Lung (tissue), 12 donors: ENCODE measurements around the gene MRM3. TPM values are rescaled to one million over a fixed set of nuclear protein-coding genes. Genes with fewer than 3 reads are reported as not detected.

Experiments
- ATAC-seq: fragments of 200-7000 bp; cut with Tn5 transposase; one replicate; pipeline ENCODE4 v1.9.1; 2020; ENCODE audit warnings: moderate number of reproducible peaks; ENCODE audit not compliant: insufficient read depth, low FRiP score
- DNase-seq, 3 donors: peaks; one replicate each; pipeline ENCODE4 v3.0.0-alpha.2; 2013 to 2017
- H3K27ac ChIP-seq, 2 donors: one replicate each; pipeline ENCODE4 v1.5.1; 2013; ENCODE audit warnings: mild to moderate bottlenecking in 2 of 2, moderate library complexity in 2 of 2, control low read depth in 1 of 2, inconsistent platforms in 1 of 2, low read depth in 1 of 2, low read length in 1 of 2
- H3K27me3 ChIP-seq, 3 donors: one replicate each; pipeline ENCODE4 v1.5.1; 2013; ENCODE audit warnings: low read length in 2 of 3; ENCODE audit not compliant: control insufficient read depth in 3 of 3, insufficient read depth in 3 of 3
- H3K36me3 ChIP-seq, 4 donors: one replicate each; pipeline ENCODE4 v1.5.1; 2013; ENCODE audit warnings: low read length in 4 of 4, mild to moderate bottlenecking in 1 of 4, moderate library complexity in 1 of 4; ENCODE audit not compliant: control insufficient read depth in 4 of 4, insufficient read depth in 4 of 4
- H3K4me1 ChIP-seq, 5 donors: one replicate each; pipeline ENCODE4 v1.5.1; 2013; ENCODE audit warnings: low read length in 5 of 5, mild to moderate bottlenecking in 2 of 5, moderate library complexity in 1 of 5; ENCODE audit not compliant: control insufficient read depth in 5 of 5, insufficient read depth in 5 of 5
- H3K4me3 ChIP-seq: one replicate; pipeline ENCODE4 v1.5.1; 2013; ENCODE audit warnings: mild to moderate bottlenecking, control low read depth, moderate library complexity
- H3K9ac ChIP-seq, 2 donors: one replicate each; pipeline ENCODE4 v1.5.1; 2013; ENCODE audit warnings: low read length in 2 of 2, control low read depth in 1 of 2; ENCODE audit not compliant: insufficient read depth in 1 of 2
- H3K9me3 ChIP-seq, 4 donors: one replicate each; pipeline ENCODE4 v1.5.1; 2013; ENCODE audit warnings: low read length in 3 of 4, mild to moderate bottlenecking in 1 of 4, moderate library complexity in 1 of 4; ENCODE audit not compliant: control insufficient read depth in 4 of 4, insufficient read depth in 3 of 4
- WGBS, 2 donors: extraction: QIAGEN DNeasy Blood & Tissue Kit; methylation state at CpG; one replicate each; pipeline ENCODE4 v1.1.7; 2013; 5-methylcytosine and 5-hydroxymethylcytosine counted together
- polyA plus RNA-seq, 2 donors: library from polyadenylated mRNA; stranded (reverse); fragments of 200-250 nt; gene quantifications; one replicate each; pipeline ENCODE4 v1.2.1, GENCODE V29; 2013
- total RNA-seq, 2 donors: library from RNA; depleted of rRNA in 1 of 2; stranded (reverse); fragments of >200 nt in 1 of 2; gene quantifications; one replicate each; pipeline ENCODE4 v1.2.1, GENCODE V29; 2014 to 2021
- TF ChIP-seq, protein P1 (sequence below): IDR thresholded peaks from 2 replicates; pipeline ENCODE4 v1.5.1; 2012; ENCODE audit warnings: mild to moderate bottlenecking; ENCODE audit errors: control extremely low read depth, extremely low read depth
- donor health status: control.
- donor health status: control.
- donor health status: Bipolar disorder and iron deficiency.
- donor health status: healthy.
- donor health status: DM: yes; HTN: yes; CAD: no.

The MRM3 gene
- total and polyA plus RNA-seq, 4 donors = 10.4 to 16.3 (median 13.1) TPM

DNA sequence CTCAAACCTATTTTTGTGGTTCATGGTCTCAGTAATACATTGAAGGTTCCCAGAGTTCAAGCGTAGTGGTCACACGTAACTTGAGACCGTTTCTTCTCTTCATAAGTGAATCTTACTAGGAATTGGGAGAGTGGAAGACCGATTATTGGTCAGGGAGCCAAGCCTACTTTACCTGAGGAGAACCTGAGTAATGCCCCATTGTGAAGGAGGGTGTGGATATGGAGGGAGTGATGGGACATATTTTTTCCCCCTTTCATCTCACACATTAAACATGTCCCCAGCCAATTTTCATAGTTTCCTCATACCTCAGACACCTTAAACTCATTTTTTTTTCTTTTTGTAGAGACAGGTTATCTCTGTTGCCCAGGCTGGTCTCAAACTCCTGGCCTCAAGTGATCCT lies 39.0 kb upstream of the MRM3 start:
- no peak overlapping the region for H3K4me3 ChIP-seq
- ATAC-seq = no peak
- no peaks in the 10 kb centered on the region for H3K9me3 ChIP-seq
- WGBS, 2 donors = 93 to 97% methylated on average over 4 of the region's 4 CpGs
- DNase-seq = no peak
- H3K9ac ChIP-seq = no peak overlapping the region
- TF ChIP-seq, protein P1, sequence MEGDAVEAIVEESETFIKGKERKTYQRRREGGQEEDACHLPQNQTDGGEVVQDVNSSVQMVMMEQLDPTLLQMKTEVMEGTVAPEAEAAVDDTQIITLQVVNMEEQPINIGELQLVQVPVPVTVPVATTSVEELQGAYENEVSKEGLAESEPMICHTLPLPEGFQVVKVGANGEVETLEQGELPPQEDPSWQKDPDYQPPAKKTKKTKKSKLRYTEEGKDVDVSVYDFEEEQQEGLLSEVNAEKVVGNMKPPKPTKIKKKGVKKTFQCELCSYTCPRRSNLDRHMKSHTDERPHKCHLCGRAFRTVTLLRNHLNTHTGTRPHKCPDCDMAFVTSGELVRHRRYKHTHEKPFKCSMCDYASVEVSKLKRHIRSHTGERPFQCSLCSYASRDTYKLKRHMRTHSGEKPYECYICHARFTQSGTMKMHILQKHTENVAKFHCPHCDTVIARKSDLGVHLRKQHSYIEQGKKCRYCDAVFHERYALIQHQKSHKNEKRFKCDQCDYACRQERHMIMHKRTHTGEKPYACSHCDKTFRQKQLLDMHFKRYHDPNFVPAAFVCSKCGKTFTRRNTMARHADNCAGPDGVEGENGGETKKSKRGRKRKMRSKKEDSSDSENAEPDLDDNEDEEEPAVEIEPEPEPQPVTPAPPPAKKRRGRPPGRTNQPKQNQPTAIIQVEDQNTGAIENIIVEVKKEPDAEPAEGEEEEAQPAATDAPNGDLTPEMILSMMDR = no peak
- H3K36me3 ChIP-seq = peaks cover 0 to 63% (median 54%) of the 10 kb centered on the region in 4 donors
- no peak overlapping the region for H3K27ac ChIP-seq
- no peaks in the 10 kb centered on the region for H3K27me3 ChIP-seq
- no peaks in the 10 kb centered on the region for H3K4me1 ChIP-seq

DNA sequence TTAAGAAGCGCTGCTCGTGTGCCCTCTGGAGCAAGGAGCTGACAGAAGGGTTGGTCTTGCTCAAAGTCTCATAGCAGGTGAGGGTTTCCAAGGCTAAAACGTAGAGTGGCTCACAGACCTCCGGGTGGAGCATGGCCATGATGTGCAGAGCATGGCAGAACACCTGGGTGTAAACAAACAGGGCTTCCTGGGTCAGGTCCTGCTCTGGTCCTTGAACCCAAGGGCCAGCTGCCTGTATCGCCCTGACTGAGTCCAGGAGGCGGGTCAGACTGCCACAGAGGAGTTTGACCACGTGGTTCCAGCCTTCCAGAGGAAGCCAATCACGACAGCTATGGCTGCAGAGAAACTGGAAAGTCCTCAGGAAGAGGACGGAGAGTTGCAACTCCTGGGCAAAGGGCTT lies 37.2 kb upstream of the MRM3 start:
- Histone ChIP-seq H3K9ac (no peak overlapping the region), H3K4me1 (no peaks in the 10 kb centered on the region), H3K9me3 (no peaks in the 10 kb centered on the region), H3K27me3 (no peaks in the 10 kb centered on the region), H3K36me3 (peaks cover 0 to 64% (median 50%) of the 10 kb centered on the region in 4 donors), H3K27ac (no peak overlapping the region), H3K4me3 (no peak overlapping the region)
- no peak for ATAC-seq
- WGBS, 2 donors = 79 to 81% methylated on average over 9 of the region's 9 CpGs
- DNase-seq = no peak
- TF ChIP-seq, protein P1 = no peak

DNA sequence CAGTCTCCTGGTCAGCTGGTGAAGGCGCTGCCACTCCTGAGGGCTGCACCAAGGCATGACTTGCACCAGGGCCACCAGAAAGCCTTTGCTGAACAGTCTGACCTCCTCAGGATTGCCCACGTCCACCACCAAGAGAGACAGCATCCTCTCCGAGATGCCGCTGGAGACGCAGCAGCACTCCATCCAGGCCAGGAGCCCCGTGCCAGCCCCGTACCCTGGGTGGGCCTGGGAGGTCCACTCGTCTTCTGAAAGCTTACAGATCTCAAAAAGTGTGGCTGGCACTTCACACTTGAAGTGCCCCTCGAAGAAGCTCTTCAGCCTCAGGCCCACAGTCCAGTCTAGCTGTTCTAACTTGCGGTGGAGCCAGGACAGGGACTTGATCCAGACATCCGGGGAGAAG lies 36.7 kb upstream of the MRM3 start:
- ATAC-seq = no peak
- 81 to 91% methylated on average over 11 of the region's 11 CpGs for WGBS, 2 donors
- TF ChIP-seq, protein P1 = no peak
- Histone ChIP-seq H3K36me3 (peaks cover 0 to 59% (median 46%) of the 10 kb centered on the region in 4 donors), H3K27me3 (no peaks in the 10 kb centered on the region), H3K9me3 (no peaks in the 10 kb centered on the region), H3K4me1 (peaks cover 0 to 1% (median 0%) of the 10 kb centered on the region in 5 donors), H3K9ac (no peak overlapping the region), H3K27ac (no peak overlapping the region), H3K4me3 (no peak overlapping the region)
- DNase-seq = no peak

DNA sequence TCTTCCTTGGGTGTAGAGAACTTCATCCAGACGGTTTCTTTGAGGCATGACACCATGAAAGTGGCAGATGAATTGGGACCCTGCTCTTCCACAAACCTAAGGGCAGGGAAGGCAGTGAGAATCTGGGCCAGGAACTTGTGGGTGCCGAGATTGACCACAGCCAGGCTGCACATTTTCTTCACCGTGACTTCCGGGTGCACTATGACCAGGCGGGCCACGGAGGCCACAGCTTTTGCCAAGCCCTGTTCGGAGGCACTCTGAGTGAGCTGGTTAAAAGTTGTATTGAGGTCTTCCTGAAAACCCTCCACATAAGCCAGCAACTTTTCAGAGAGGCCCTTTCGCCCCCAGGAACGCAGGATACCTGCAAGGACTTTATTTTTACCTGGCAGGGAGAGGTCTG lies 36.0 kb upstream of the MRM3 start:
- no peak for DNase-seq
- WGBS, 2 donors = 91 to 94% methylated on average over 9 of the region's 9 CpGs
- Histone ChIP-seq H3K9me3 (no peaks in the 10 kb centered on the region), H3K4me3 (no peak overlapping the region), H3K9ac (no peak overlapping the region), H3K36me3 (peaks cover 0 to 53% (median 39%) of the 10 kb centered on the region in 4 donors), H3K4me1 (peaks cover 3 to 9% (median 7%) of the 10 kb centered on the region in 5 donors), H3K27ac (no peak overlapping the region), H3K27me3 (no peaks in the 10 kb centered on the region)
- TF ChIP-seq, protein P1 = no peak
- ATAC-seq = no peak
